ENCODE results near the gene RXFP2.

Gene RXFP2, protein sequence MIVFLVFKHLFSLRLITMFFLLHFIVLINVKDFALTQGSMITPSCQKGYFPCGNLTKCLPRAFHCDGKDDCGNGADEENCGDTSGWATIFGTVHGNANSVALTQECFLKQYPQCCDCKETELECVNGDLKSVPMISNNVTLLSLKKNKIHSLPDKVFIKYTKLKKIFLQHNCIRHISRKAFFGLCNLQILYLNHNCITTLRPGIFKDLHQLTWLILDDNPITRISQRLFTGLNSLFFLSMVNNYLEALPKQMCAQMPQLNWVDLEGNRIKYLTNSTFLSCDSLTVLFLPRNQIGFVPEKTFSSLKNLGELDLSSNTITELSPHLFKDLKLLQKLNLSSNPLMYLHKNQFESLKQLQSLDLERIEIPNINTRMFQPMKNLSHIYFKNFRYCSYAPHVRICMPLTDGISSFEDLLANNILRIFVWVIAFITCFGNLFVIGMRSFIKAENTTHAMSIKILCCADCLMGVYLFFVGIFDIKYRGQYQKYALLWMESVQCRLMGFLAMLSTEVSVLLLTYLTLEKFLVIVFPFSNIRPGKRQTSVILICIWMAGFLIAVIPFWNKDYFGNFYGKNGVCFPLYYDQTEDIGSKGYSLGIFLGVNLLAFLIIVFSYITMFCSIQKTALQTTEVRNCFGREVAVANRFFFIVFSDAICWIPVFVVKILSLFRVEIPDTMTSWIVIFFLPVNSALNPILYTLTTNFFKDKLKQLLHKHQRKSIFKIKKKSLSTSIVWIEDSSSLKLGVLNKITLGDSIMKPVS

DNA sequence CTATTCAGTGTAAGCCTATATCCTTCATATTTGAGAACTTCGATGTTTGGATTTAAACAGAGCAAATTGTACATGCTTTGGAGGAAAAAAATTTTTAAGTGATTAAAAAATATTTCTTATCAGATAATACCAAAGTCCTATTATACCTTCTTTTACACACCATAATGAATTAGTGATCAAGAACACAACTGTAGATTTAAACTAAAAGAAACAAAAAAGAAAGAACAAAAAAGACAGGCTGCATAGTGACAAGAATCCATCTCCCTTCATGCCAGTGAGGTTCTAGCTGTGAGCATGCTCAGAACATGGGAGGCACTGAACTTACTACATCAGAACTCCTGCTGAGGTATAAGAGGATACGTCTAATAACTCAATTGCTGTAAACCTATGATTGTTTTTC lies at the start of gene RXFP2:
Gene RXFP2 (plus strand): TSS at position 301 of the 400 bp plus-strand sequence. CDS start 87 bp downstream, at position 388.
- DNase-seq (ENCODE audit: low read depth): no peak

DNA sequence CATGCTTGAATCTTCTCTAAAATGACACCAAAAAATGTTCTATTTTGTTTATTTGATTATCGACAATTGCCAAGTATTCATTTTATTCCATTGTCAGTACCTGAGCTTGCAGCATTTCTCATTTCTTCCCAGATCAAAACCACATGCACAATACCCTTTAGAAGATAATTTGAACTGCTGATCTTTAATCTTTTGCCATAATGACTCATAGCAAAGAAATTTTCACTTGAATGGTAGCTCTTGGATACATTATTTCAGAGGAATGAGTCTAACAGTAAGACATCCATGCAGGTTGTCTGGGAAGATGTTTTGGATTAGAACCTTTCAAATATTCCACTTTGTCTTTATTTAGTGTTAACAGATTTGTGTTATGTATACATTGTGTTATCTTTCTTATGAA lies 42.0 kb upstream of the RXFP2 start:
- no peak for DNase-seq (ENCODE audit: low read depth)

- no peak for DNase-seq (ENCODE audit: low read depth)
Observed at GRCh38 chr13:31699650-31700049, 39.7 kb upstream of the RXFP2 start.

- no peak for DNase-seq (ENCODE audit: low read depth)
Observed at GRCh38 chr13:31703780-31704179, 35.5 kb upstream of the RXFP2 start.

DNA sequence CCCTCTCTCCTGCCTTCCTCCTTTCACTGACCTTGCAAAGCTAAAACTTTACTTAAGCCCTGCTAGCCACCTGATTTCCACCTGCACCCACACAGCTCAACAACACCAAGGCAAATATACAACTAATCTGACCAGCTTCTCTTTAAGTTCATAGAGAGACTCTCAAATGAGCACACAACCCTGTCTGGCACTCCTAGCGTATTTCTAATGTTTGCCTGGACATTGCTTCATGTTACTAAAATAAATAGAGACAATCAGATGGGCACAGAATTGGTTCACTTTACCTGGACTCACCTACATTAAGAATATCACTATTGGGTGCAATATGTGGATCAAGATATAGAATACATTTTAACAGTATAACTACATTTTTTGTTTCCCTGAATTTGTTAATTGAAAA lies 33.2 kb upstream of the RXFP2 start:
- DNase-seq (ENCODE audit: low read depth): no peak

DNA sequence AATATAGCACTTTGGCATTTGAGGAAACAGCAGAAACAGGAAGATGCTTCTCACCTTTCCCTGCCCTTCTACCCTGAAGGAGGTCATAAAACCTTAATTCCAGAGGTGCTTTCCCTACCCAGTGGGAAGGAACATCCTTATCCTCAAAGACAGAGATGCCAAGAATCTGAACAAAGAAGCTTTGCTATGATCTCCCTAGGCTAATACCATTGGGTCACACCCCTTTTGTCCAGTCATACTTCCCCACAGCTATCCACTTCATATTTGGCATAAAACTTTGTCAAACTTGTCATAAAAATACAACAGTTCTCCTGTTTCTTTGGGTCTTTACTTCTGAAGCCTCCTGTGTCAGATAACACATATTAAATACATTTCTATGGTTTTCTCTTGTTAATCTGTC lies 21.7 kb upstream of the RXFP2 start:
- DNase-seq (ENCODE audit: low read depth): no peak

DNA sequence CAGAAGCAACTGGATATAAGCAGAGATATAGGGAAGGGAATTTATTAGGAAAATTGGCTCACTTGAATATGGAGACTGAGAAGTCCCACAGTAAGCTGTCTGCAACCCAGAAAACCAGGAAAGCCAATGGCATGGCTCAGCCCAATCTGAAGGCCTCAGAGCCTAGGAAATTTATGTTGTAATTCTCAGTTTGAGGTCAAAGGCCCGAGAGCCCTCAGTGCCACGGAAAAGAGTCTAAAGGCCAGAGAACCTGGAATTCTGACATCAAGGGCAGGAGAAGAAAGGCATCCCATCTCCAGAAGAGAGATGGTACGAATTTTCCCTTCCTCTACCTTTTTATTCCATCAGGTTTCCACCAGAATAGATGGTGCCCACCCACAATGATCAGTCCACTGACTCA lies 20.1 kb upstream of the RXFP2 start:
- no peak for DNase-seq (ENCODE audit: low read depth)

DNA sequence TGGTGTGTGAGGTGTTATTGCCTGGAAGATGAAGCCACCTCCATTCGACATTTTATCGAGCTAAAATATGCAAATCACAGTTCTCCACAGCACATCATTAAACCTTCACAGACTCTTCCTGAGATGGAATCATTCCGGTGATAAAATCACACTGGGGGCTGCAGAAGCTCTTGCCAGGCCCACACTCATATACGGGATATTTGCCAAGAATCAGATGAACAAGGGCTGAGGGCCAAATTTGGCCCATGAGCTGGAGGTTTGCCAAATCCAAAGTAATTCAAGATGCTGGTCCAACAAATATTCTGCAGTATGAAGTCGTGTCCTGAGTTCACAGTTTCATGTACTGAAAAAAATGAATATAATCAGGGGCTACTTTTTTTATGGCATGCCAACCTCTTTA lies 16.7 kb upstream of the RXFP2 start:
- no peak for DNase-seq (ENCODE audit: low read depth)

GRCh38 chr13:31725841-31726240 lies 13.5 kb upstream of the RXFP2 start:
- DNase-seq (ENCODE audit: low read depth): no peak

- DNase-seq (ENCODE audit: low read depth): no peak
Observed at GRCh38 chr13:31731921-31732320, 7.4 kb upstream of the RXFP2 start.

GRCh38 chr13:31733066-31733465 lies 6.3 kb upstream of the RXFP2 start:
- no peak for DNase-seq (ENCODE audit: low read depth)

- no peak for DNase-seq (ENCODE audit: low read depth)
Observed at GRCh38 chr13:31733647-31734046, 5.7 kb upstream of the RXFP2 start.

- DNase-seq (ENCODE audit: low read depth): peak; percentile 73
Observed at GRCh38 chr13:31742097-31742734, 2.9 kb downstream of the RXFP2 start.

DNA sequence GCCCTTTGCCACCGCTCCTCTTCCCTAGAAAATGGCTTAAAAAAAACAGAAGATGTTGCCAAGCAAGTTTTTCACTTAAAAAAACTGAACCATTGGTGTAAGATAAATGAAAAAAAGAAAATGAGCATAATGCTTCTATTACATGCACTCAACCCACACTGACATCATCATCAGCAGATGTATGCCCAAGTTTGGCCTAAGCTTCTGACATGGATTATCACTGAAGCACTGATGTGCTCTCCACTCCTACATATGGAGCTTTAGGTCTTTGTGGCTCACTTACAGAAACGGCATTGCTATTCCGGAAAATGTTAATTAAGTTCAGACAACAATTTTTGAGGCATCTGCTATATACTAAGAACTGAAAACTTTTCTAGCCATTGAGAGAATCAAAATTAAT lies 8.0 kb downstream of the RXFP2 start:
- no peak for DNase-seq (ENCODE audit: low read depth)

GRCh38 chr13:31747966-31748365 lies 8.6 kb downstream of the RXFP2 start:
- no peak for DNase-seq (ENCODE audit: low read depth)

GRCh38 chr13:31749929-31750328 lies 10.6 kb downstream of the RXFP2 start:
- DNase-seq (ENCODE audit: low read depth): peak; percentile 76

- no peak for DNase-seq (ENCODE audit: low read depth)
Observed at GRCh38 chr13:31755211-31755610, 15.9 kb downstream of the RXFP2 start.

DNA sequence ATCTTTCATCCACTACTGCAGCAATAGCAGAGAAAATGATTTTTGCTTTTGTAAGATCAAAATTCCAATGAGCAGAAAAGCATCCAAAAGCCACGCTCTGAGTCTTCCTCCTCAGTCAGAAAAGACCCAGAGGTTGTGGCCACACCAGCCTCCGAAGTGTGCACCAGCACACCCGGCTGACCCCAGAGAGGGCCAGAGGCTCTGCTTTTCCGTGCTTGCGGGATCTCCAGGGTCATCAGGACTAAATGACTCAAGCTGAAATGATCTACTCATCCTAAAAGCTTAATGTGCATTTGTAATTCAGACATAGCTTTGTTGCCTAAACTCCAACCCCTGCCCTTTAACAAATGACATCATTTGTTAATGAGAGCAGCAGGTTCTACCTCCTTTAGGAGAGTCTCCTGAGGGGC lies 16.5 kb downstream of the RXFP2 start:
- DNase-seq (ENCODE audit: low read depth): peak; percentile 19

- peak; percentile 64 for DNase-seq (ENCODE audit: low read depth)
Observed at GRCh38 chr13:31756346-31756745, 17.0 kb downstream of the RXFP2 start.

- DNase-seq (ENCODE audit: low read depth): no peak
Observed at GRCh38 chr13:31761951-31762350, 22.6 kb downstream of the RXFP2 start.

GRCh38 chr13:31764556-31764955 lies 25.2 kb downstream of the RXFP2 start:
- DNase-seq (ENCODE audit: low read depth): peak; percentile 27

GRCh38 chr13:31765138-31765785 lies 25.9 kb downstream of the RXFP2 start:
- DNase-seq (ENCODE audit: low read depth): peak; percentile 51
